GM10266 (cell line): Measurements from ENCODE around the gene CNFN.
A peak's percentile ranks its signal among the peaks of the same experiment; 100 is the strongest.

Experiments used
- DNase-seq: peaks from one replicate; pipeline ENCODE4 v3.0.0; 2012; ENCODE audit errors: extremely low spot score
- CTCF ChIP-seq: IDR thresholded peaks from 2 replicates; pipeline ENCODE4 v1.5.1; 2012; ENCODE audit warnings: mild to moderate bottlenecking, low read depth; ENCODE audit not compliant: control insufficient read depth, insufficient read depth; ENCODE audit errors: missing control alignments

The CNFN gene

GRCh38 chr19:42421591-42422031, 31.5 kb upstream of the CNFN start:
- no peak for TF ChIP-seq CTCF
- DNase-seq: no peak

GRCh38 chr19:42421101-42421500, 31.0 kb upstream of the CNFN start:
- TF ChIP-seq CTCF: no peak
- no peak for DNase-seq

GRCh38 chr19:42420055-42420544, 30.0 kb upstream of the CNFN start:
- peak; percentile 92 for TF ChIP-seq CTCF
- peak; percentile 84 for DNase-seq

GRCh38 chr19:42419309-42419708, 29.2 kb upstream of the CNFN start:
- no peak for DNase-seq
- TF ChIP-seq CTCF: no peak

- no peak for TF ChIP-seq CTCF
- no peak for DNase-seq
These were observed 22.6 kb upstream of the CNFN start for GRCh38 chr19:42412661-42413076.

GRCh38 chr19:42412227-42412626, 22.1 kb upstream of the CNFN start:
- no peak for TF ChIP-seq CTCF
- no peak for DNase-seq

GRCh38 chr19:42411581-42412178, 21.6 kb upstream of the CNFN start:
- no peak for TF ChIP-seq CTCF
- DNase-seq: no peak
